HepG2 (cell line): ENCODE measurements around the gene ADARB2. TPM values are rescaled to one million over a fixed set of nuclear protein-coding genes. Genes with fewer than 3 reads are reported as not detected.

Experiments used
- ATF7-NPFF ChIP-seq: sonication (generic); formaldehyde crosslinking; IDR thresholded peaks from 2 replicates; pipeline ENCODE4 v1.8.1; 2023; ENCODE audit warnings: mild to moderate bottlenecking, low read depth, missing genetic modification reagents, moderate library complexity
- GRHL1 ChIP-seq: sonication (generic); formaldehyde crosslinking; conservative IDR thresholded peaks from 2 replicates; pipeline ENCODE4 v1.8.0; 2022; ENCODE audit warnings: missing genetic modification reagents
- HHEX ChIP-seq: IDR thresholded peaks from 2 replicates; pipeline ENCODE4 v1.6.1; 2016; ENCODE audit warnings: control low read depth
- JUND ChIP-seq: sonication (generic); formaldehyde crosslinking; IDR thresholded peaks from 2 replicates; pipeline ENCODE4 v1.8.0; 2022; ENCODE audit warnings: mild to moderate bottlenecking, missing genetic modification reagents
- KAT7 ChIP-seq: IDR thresholded peaks from 2 replicates; pipeline ENCODE4 v1.6.1; 2018; ENCODE audit warnings: borderline replicate concordance, missing compliant biosample characterization
- KDM4B ChIP-seq: sonication (generic); formaldehyde crosslinking; IDR thresholded peaks from 2 replicates; pipeline ENCODE4 v1.4.0; 2020; ENCODE audit warnings: missing genetic modification reagents
- KLF16 ChIP-seq, 2 experiments: sonication (generic) in 1 of 2; formaldehyde crosslinking in 1 of 2; IDR thresholded peaks; 2 replicates each; pipeline versions ENCODE4 v1.6.1 to v1.8.0; 2016 to 2023; ENCODE audit warnings: missing genetic modification reagents in 2 of 2, missing compliant biosample characterization in 1 of 2
- MIER3 ChIP-seq: IDR thresholded peaks from 2 replicates; pipeline ENCODE4 v1.6.1; 2016; ENCODE audit warnings: missing compliant biosample characterization, borderline replicate concordance
- MTA1 ChIP-seq: sonication (generic); formaldehyde crosslinking; IDR thresholded peaks from 2 replicates; pipeline ENCODE4 v1.4.0; 2020; ENCODE audit warnings: missing genetic modification reagents, mild to moderate bottlenecking, borderline replicate concordance
- REXO4 ChIP-seq: sonication (generic); formaldehyde crosslinking; IDR thresholded peaks from 2 replicates; pipeline ENCODE4 v1.8.0; 2022; ENCODE audit warnings: missing genetic modification reagents, mild to moderate bottlenecking, borderline replicate concordance
- RXRA ChIP-seq: sonication (generic); formaldehyde crosslinking; IDR thresholded peaks from 2 replicates; pipeline ENCODE4 v1.5.1; 2020; ENCODE audit warnings: missing genetic modification reagents
- SP140L ChIP-seq: sonication (generic); formaldehyde crosslinking; IDR thresholded peaks from 2 replicates; pipeline ENCODE4 v1.4.0; 2020; ENCODE audit warnings: missing genetic modification reagents, borderline replicate concordance
- TCF7L2 ChIP-seq: IDR thresholded peaks from 2 replicates; pipeline ENCODE4 v1.6.1; 2011; ENCODE audit warnings: mild to moderate bottlenecking, low read depth, low read length, moderate library complexity
- TP53 ChIP-seq: sonication (generic); formaldehyde crosslinking; conservative IDR thresholded peaks from 2 replicates; pipeline ENCODE4 v1.4.0; 2020; ENCODE audit warnings: missing genetic modification reagents
- WIZ ChIP-seq: sonication (generic); formaldehyde crosslinking; IDR thresholded peaks from 2 replicates; pipeline ENCODE4 v1.5.1; 2020; ENCODE audit warnings: mild to moderate bottlenecking, missing genetic modification reagents
- ZNF292 ChIP-seq: sonication (generic); formaldehyde crosslinking; IDR thresholded peaks from 2 replicates; pipeline ENCODE4 v1.8.1; 2022; ENCODE audit warnings: mild to moderate bottlenecking, low read depth, missing genetic modification reagents, borderline replicate concordance
- ZNF605 ChIP-seq: sonication (generic); formaldehyde crosslinking; IDR thresholded peaks from 2 replicates; pipeline ENCODE4 v1.8.0; 2022; ENCODE audit warnings: mild to moderate bottlenecking, missing genetic modification reagents
- ZNF841 ChIP-seq: sonication (generic); formaldehyde crosslinking; IDR thresholded peaks from 2 replicates; pipeline ENCODE4 v1.8.1; 2023; ENCODE audit warnings: missing genetic modification reagents, borderline replicate concordance
- ZNF878 ChIP-seq: sonication (generic); formaldehyde crosslinking; IDR thresholded peaks from 2 replicates; pipeline ENCODE4 v1.8.1; 2023; ENCODE audit warnings: mild to moderate bottlenecking, missing genetic modification reagents, moderate library complexity
- polyA plus RNA-seq, 8 experiments: library from polyadenylated mRNA; depleted of rRNA in 3 of 8; stranded (reverse) in 7 of 8; unstranded in 1 of 8; fragments of >200 nt; fragmentation: Illumina TruSeq in 4 of 8; extraction: Trizol in 4 of 8; gene quantifications; 2 replicates each; pipeline versions ENCODE4 v1.2.1 to v1.2.3, GENCODE V29; 2011 to 2016; ENCODE audit warnings: low read depth in 4 of 8, missing spikeins in 1 of 8, mixed read lengths in 1 of 8; ENCODE audit not compliant: insufficient read depth in 1 of 8
- total RNA-seq, 5 experiments: library from RNA; depleted of rRNA; stranded (reverse); fragments of >200 nt; fragmentation: Illumina TruSeq; extraction: Trizol; gene quantifications; 2 replicates each; pipeline ENCODE4 v1.2.3, GENCODE V29; 2016; ENCODE audit warnings: low read depth in 1 of 5
- TF ChIP-seq, protein P1 (sequence below): sonication (generic); formaldehyde crosslinking; IDR thresholded peaks from 2 replicates; pipeline ENCODE4 v1.4.0; 2020; ENCODE audit warnings: mild to moderate bottlenecking, missing genetic modification reagents
- TF ChIP-seq, protein P2 (sequence below): sonication (generic); formaldehyde crosslinking; IDR thresholded peaks from 2 replicates; pipeline ENCODE4 v1.5.1; 2020; ENCODE audit warnings: mild to moderate bottlenecking, missing genetic modification reagents, moderate library complexity
- TF ChIP-seq, protein P3 (sequence below): sonication (generic); formaldehyde crosslinking; IDR thresholded peaks from 2 replicates; pipeline ENCODE4 v1.5.1; 2020; ENCODE audit warnings: mild to moderate bottlenecking, moderate library complexity, missing genetic modification reagents

ADARB2 gene
- total and polyA plus RNA-seq, 2 of the 13 experiments (the other 11 are each of a cell fraction or from before 2014, with no cell fraction given), result not detected

- TF ChIP-seq, protein P1, sequence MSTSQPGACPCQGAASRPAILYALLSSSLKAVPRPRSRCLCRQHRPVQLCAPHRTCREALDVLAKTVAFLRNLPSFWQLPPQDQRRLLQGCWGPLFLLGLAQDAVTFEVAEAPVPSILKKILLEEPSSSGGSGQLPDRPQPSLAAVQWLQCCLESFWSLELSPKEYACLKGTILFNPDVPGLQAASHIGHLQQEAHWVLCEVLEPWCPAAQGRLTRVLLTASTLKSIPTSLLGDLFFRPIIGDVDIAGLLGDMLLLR (CRISPR knock-in tag), result no peak
- TF ChIP-seq, protein P2, sequence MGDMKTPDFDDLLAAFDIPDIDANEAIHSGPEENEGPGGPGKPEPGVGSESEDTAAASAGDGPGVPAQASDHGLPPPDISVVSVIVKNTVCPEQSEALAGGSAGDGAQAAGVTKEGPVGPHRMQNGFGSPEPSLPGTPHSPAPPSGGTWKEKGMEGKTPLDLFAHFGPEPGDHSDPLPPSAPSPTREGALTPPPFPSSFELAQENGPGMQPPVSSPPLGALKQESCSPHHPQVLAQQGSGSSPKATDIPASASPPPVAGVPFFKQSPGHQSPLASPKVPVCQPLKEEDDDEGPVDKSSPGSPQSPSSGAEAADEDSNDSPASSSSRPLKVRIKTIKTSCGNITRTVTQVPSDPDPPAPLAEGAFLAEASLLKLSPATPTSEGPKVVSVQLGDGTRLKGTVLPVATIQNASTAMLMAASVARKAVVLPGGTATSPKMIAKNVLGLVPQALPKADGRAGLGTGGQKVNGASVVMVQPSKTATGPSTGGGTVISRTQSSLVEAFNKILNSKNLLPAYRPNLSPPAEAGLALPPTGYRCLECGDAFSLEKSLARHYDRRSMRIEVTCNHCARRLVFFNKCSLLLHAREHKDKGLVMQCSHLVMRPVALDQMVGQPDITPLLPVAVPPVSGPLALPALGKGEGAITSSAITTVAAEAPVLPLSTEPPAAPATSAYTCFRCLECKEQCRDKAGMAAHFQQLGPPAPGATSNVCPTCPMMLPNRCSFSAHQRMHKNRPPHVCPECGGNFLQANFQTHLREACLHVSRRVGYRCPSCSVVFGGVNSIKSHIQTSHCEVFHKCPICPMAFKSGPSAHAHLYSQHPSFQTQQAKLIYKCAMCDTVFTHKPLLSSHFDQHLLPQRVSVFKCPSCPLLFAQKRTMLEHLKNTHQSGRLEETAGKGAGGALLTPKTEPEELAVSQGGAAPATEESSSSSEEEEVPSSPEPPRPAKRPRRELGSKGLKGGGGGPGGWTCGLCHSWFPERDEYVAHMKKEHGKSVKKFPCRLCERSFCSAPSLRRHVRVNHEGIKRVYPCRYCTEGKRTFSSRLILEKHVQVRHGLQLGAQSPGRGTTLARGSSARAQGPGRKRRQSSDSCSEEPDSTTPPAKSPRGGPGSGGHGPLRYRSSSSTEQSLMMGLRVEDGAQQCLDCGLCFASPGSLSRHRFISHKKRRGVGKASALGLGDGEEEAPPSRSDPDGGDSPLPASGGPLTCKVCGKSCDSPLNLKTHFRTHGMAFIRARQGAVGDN (CRISPR knock-in tag), result peak; percentile 26; the same call in 1 of the 2 replicates
- TF ChIP-seq ZNF605 (CRISPR knock-in tag), result no peak
- no peak for TF ChIP-seq SP140L (CRISPR knock-in tag)
- no peak for TF ChIP-seq ZNF841
- TF ChIP-seq GRHL1 (CRISPR knock-in tag), result no peak
- no peak for TF ChIP-seq ATF7-NPFF (CRISPR knock-in tag)
- TF ChIP-seq KLF16 (CRISPR knock-in tag; IDR thresholded peaks at IDR 0.05), result no peak
- no peak for TF ChIP-seq MIER3 (CRISPR knock-in tag)
- no peak for TF ChIP-seq HHEX (CRISPR knock-in tag)
- TF ChIP-seq JUND, result peak; percentile 41; the same call in 1 of the 2 replicates
- TF ChIP-seq ZNF292 (CRISPR knock-in tag), result peak; percentile 63; the same call in 1 of the 2 replicates
- no peak for TF ChIP-seq TP53 (CRISPR knock-in tag)
- no peak for TF ChIP-seq KAT7 (CRISPR knock-in tag)
- TF ChIP-seq RXRA (CRISPR knock-in tag), result peak; percentile 43; the same call in 1 of the 2 replicates
- no peak for TF ChIP-seq MTA1 (CRISPR knock-in tag)
- TF ChIP-seq, protein P3, sequence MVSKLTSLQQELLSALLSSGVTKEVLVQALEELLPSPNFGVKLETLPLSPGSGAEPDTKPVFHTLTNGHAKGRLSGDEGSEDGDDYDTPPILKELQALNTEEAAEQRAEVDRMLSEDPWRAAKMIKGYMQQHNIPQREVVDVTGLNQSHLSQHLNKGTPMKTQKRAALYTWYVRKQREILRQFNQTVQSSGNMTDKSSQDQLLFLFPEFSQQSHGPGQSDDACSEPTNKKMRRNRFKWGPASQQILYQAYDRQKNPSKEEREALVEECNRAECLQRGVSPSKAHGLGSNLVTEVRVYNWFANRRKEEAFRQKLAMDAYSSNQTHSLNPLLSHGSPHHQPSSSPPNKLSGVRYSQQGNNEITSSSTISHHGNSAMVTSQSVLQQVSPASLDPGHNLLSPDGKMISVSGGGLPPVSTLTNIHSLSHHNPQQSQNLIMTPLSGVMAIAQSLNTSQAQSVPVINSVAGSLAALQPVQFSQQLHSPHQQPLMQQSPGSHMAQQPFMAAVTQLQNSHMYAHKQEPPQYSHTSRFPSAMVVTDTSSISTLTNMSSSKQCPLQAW (CRISPR knock-in tag), result no peak
- TF ChIP-seq WIZ, result 0 out of 2 replicates have a peak, but pooled peaks have one; percentile 23
- no peak for TF ChIP-seq TCF7L2
- TF ChIP-seq REXO4 (CRISPR knock-in tag), result no peak
- no peak for TF ChIP-seq KDM4B (CRISPR knock-in tag)
- TF ChIP-seq ZNF878, result no peak
These were observed 367.7 kb downstream of the ADARB2 start (continued) for GRCh38 chr10:1369665-1370064.
